AG20443 (cell line): Measurements from ENCODE around the gene TMC6.
"Not testable (repeated sequence)": the region's sequence is repeated elsewhere in the genome, so short reads cannot be mapped to it uniquely, and the experiment has no call there.

Experiments used
- DNase-seq: peaks from one replicate; pipeline ENCODE4 v3.0.0; 2012; ENCODE audit warnings: low spot score, mixed read lengths

The TMC6 gene

GRCh38 chr17:78072961-78073360 lies 55.6 kb downstream of the TMC6 start:
- DNase-seq = no peak

GRCh38 chr17:78069695-78070094 lies 58.9 kb downstream of the TMC6 start:
- DNase-seq = no peak

GRCh38 chr17:78066976-78067375 lies 61.6 kb downstream of the TMC6 start:
- DNase-seq = not testable (repeated sequence)

GRCh38 chr17:78064708-78065107 lies 63.8 kb downstream of the TMC6 start:
- DNase-seq = no peak

GRCh38 chr17:78063489-78063888 lies 65.1 kb downstream of the TMC6 start:
- no peak for DNase-seq

GRCh38 chr17:78062596-78062995 lies 66.0 kb downstream of the TMC6 start:
- no peak for DNase-seq
